Posterior vena cava (tissue), 2 donors: ENCODE measurements around the gene SIDT1. TPM values are rescaled to one million over a fixed set of nuclear protein-coding genes. Genes with fewer than 3 reads are reported as not detected.

ENCODE experiments used
- DNase-seq: peaks from one replicate; pipeline ENCODE4 v3.0.0-alpha.2; 2020; ENCODE audit warnings: low spot score
- intact Hi-C, 2 donors: fragments of 100-400 bp; cut with DNase I; formaldehyde crosslinking; loops; one replicate each; pipeline versions ENCODE4 v1.14.1 to v1.14.2; 2022 to 2023
- total RNA-seq, 2 donors: library from RNA; stranded (reverse); fragmentation: NEBNext Ultra II Directional; extraction: Animal tissue kit (Norgen Biotek cat#: 25700); gene quantifications; one replicate each; pipeline ENCODE4 v1.2.1, GENCODE V29; 2021
- donor health status: DM: yes; HTN: yes; CAD: no.
- donor health status: DM: yes; HTN: yes; CAD: no.

SIDT1 gene
- total RNA-seq, 2 donors from 2014 or later, result 1.00 to 2.1 TPM

DNA sequence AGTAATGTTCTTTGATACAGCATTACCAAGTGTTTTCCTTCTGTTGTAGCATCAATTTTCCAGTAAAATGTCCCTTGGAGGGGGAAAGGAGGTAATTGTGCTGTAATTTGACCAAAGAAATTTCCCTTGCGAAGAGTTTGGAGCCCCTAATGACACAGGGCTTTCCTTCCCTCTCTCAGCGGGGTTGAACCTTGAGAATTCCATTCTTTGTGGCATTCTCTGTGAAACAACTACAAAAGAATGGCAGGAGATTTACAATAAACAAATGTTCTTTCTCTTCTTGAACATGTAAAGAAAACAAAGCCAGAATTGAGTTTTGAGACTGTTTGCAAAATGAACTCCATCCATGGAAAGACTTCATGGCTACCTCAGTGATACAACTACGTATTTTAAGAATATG is 53.4 kb downstream of the SIDT1 start:
- intact Hi-C loops, result no loop called here
- DNase-seq, result no peak

DNA sequence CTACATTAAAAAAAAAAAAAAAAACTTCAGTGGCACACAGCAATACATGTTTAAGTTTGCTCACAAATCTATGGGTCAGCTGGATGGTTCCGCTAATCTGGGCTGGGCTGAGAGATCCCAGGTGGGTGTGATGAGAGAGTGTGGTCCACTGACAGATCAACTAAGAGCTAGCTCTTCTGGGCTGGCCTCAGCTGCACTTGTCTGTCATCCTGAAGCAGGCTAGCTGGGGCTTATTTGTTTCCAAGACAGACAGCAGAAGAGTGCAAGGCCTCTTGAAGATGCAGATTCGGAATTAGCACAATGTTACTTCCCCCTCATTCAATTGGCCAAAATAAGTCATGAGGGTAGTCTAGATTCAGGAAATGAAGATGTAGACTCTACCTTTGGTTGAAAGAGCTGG is 56.5 kb downstream of the SIDT1 start:
- no peak for DNase-seq
- intact Hi-C loops, result no loop called here

DNA sequence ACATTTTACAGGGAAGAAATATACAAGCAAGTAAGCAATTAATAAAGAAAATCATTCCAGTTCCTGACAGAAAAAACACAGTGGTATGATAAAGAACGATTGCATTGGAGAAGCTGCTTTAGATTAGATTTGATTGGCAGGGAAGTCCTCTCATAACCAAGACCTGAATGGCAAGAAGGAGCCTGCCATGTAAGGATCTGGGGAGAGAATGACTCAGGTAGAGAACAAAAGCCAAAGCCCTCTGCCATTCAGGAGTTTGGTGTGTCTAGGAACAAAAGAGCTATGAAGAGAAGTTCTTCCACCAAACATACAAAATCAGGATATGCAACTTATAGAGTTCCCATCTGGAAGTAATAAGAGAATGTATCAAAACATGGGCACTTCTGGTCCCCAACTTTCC is 57.6 kb downstream of the SIDT1 start:
- no peak for DNase-seq
- intact Hi-C loops, result no loop called here

DNA sequence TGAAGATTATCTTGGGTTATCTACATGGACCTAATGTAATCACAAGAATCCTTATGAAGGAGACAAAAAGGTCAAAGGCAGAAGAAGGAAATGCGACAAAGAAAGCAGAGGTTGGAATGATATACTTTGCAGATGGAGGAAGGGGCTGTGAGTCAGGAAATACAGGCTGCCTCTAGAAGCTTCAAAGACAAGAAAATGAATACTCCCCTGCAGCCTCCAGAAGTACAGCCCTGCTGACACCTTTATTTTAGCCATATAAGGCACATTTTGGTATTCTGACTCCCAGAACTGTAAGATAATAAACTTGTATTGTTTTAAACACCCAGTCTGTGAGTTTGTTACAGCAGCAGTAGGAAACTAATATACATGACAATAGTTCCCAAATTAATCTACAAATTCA is 58.6 kb downstream of the SIDT1 start:
- no peak for DNase-seq
- intact Hi-C loops, result no loop called here

DNA sequence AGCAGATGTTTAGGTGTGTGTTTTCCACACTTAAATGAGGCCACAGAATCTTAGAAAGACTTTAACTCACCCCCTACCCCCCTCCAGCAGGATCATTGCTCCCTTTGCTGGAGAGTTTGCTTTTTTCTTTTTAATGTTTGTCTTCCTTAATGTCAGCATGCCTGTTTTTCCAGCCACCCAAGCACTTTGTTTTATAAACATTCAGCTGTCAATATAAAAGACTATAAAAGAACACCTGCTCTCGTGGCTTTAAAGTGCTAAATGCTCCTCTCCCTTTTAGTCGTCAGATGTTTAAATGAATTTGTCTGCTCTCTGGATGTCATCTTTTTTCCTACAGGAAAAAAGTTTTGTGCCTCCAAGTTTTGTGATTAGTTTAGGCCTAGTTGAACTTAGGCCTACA is 61.7 kb downstream of the SIDT1 start:
- DNase-seq, result no peak
- intact Hi-C loops, result no loop called here

DNA sequence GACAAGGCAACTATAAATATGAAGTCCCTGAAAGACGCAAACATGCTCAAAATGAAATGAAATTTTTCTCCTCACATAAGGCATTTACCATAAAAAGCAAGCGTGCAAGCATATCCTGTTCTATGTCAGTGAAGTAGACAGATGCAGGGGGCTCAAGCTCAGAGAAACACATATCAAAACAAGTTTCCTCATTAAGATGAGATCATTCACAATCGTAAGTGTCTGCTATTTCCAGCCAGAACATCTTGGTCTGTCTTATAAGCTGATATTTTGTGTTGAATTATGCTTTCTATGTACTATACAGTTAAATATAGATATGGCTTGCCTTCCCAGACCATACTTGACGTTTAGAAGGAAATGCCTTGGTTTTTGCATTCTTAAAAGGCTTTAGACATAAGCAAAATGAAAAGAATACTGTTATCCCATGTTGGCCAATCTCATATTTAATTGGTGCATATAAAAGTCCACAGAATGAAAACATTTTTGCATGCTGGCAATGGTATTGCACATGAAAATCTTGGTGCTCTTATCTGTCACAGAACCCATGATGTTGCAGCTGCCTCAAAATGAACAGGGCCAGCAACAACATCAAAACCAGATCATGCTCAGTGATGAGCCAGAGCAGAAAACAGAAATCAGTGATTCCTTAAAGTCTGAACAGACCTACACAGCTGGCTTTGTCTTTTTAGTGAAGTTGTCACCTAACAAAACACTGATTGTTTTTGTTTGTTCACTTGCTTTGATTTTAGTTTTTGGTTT is 65.4 kb downstream of the SIDT1 start:
- intact Hi-C loops, result no loop called here
- DNase-seq, result no peak

DNA sequence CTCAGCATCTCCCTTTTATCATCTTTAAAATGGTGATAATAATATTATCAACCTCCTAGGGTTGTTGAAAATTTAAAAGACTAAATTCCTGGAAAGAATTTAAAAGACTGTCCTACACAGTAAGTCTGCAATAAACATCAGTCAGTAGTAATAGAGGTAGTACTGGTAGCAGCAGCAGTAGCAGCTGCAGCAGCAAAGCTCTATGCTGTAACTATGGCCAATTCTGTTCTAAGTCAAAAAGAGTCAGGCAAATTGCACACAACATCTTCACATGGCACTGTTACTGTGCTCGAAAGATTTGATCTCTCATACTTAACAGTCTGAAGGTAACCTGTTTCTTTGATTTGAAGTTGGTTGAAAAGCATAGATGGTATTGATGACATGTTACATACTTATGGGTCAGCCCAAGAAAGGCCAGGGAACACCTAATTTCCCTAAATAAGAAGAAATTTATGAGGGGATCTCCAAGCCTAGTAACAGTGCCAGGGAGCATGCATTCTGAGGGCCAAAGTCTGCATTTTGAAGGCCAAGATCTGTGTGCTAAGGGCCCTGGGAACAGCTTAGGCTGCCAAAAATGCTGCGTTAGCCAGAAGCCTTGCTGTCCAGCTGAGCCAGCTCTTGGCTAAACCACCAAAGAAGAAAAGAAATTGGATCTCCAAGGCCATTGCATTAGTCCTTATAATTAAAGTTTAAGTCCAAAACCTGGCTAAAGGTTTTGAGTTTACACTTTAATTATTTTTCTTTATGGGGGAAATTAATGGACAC is 68.2 kb downstream of the SIDT1 start:
- intact Hi-C loops, result no loop called here
- DNase-seq, result no peak

DNA sequence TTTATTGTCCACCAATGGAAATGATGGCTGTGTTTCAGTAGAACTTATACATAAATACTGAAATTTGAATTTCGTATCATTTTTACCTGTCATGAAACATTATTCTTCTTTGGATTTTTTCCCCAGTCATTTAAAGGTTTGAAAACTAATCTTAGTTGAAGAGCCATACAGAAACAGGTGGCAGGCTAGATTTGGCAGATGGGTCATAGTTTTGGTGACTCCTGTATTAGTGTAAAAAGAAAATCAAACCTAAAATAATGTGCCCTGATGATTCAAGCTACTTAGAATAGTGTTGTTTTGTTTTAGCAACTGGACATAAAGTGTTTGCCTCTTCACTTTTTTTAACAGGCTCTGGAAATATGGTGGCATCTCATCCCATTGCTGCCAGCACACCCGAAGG is 68.9 kb downstream of the SIDT1 start:
- no peak for DNase-seq
- intact Hi-C loops, result no loop called here

DNA sequence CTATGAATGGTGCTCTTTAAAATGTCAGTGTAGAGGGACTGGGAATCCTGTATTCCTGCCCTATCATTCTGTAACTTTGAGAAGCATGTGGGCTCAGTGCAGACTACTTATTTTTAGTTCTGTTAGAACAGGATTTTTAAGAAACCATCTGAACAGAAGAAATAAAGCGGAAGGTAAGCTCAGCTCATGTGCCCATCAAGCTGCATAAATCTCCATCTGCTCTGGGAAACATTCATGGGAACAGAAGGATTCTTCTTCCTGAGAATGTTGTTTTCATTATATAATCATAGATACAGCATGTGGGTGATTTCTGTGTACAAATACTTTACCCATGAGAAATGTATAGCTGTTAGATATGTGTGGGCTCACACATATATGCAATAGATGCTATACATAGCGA is 69.9 kb downstream of the SIDT1 start:
- DNase-seq, result no peak
- intact Hi-C loops, result no loop called here

DNA sequence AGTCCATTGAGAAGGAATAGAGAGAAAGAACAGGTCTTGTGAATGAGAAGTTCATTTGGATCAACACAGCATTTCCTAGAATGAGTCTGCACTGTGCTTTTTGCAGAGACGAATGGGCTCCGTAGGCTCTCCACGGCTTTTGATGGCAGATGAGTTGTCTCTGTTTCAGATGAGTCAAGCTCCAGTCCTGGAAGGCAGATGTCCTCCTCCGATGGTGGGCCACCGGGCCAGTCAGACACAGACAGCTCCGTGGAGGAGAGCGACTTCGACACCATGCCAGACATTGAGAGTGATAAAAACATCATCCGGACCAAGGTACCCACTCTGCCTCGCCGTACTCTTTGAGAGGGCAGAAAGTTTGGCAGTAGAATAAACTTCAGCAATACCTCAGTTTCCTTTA is 70.5 kb downstream of the SIDT1 start:
- no peak for DNase-seq
- intact Hi-C loops, result no loop called here

DNA sequence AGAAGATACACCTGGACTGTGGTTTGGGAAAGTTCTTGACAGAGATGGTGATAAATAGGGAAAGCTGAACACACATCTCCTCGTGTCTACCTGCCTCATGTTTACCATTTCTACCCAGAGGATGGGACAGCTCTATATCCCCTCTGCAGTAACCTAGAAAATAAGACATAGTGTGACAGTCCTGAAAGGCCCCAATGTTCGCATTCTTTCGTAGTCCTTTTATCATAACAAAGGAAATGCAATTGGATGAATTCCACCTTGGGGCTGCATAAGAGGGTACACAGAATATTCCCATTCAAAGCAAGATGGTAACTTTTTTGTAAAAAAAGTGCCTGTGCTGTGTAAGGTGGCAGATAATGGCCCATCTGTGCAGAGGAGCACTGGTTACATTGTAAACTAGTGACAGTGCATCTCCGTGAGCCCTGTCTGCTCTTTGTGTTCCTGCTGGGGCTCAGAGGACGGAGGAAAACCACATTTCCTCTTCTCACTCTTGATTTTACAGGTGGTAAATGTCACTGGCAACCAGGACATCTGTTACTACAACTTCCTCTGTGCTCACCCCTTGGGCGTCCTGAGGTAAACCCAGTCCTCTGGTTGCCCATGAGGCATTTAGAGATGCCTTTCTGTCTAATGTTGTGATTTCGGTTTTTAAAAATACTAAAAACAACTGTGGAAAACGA is 74.3 kb downstream of the SIDT1 start:
- intact Hi-C loops, result no loop called here
- no peak for DNase-seq

DNA sequence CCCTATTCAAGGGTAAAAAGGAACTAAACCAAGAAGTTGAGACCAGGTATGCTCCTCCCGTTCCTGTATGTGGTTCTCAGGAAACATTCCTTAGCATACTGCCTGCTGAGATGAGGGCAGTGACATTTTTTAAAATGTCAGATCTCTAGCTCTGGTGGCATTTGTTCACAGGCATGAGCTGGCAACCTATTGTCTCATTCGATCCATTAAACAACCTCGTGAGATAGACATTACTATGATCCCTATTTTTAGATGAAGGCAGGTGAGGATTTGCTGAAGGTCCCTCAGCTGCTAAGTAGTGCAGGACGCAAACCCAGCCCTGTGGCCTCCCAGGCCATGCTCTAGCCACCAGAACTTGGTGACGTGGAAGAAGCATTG is 74.9 kb downstream of the SIDT1 start:
- no peak for DNase-seq
- intact Hi-C loops, result no loop called here

DNA sequence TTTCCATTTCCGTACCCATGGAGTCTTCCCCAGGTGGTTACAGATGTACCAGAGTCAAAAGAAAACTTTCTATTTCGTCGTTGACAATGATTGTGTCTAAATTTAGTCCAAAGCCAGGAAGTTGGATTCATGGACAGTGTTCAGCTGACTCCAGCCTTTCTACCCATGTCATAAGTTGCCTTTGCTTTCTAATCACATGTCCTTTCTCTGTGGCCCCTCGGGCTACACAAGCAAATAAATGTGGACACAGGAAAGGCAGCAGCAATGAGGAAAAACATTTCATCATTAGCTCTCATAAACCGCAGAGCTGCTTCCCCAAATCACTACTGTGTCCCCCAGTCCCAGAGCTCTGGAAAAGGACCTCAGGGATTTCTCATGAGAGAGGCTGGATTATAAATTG is 82.0 kb downstream of the SIDT1 start:
- intact Hi-C loops, result no loop called here
- DNase-seq, result no peak

DNA sequence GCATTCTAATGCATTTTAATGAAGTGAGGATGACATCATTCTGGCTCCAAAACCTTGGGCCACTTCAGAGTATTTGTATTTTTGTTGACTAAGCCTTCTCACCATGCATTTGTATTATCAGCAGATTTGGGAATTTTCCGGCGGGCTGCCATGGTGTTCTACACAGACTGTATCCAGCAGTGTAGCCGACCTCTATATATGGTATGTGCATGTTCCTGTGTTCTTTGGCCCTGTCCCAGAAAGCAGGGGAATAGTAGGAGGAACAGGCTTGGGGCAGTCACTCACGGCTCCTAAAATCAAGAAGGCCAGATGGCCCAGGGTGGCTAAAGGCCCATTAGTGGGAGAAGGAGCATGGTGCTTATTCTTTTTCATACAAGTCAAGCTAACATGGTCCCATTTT is 83.6 kb downstream of the SIDT1 start:
- DNase-seq, result no peak

DNA sequence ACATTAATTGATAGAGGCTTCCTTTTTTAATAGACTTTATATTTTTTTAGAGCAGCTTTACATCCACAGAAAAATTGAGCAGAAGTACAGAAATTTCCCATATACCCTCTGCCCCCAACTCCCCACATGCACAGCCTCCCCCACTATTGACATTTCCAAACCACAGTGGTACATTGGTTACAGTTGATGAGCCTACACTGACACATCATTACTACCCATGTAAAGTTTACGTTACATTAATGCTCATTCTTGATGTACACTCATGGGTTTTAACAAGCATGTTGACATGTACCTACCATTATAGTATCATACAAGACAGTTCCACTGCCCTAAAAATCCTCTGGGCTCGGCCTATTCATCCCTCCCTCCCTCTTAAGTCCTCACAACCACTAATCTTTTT is 85.4 kb downstream of the SIDT1 start:
- intact Hi-C loops, result no loop called here
- no peak for DNase-seq

More for the DNA sequence above, 83.6 kb downstream of the SIDT1 start:
- intact Hi-C loops, result no loop called here

DNA sequence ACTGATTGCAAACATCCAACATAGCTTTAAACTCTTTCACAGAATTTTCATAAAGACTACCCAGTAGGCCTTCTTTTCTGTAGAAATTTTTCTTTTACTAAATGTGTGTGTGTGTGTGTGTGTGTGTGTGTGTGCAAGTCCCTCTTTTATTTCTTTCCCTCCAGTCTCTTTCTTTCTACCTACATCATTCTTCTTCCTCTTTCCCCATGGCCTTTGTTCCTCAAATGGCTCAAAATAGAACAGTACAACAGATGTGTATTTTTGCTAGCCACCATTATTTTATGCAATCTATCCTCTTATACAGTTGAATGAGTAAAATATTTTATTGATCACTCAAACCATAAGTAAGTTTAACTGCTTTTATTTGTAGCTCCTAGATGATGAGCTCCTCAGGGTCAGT is 87.7 kb downstream of the SIDT1 start:
- intact Hi-C loops, result loop anchor here (10.0 kb wide), 1 partner anchor 105 kb away; the partner anchor contains the start of gene SPICE1 (in 2 of the 2)
- no peak for DNase-seq

DNA sequence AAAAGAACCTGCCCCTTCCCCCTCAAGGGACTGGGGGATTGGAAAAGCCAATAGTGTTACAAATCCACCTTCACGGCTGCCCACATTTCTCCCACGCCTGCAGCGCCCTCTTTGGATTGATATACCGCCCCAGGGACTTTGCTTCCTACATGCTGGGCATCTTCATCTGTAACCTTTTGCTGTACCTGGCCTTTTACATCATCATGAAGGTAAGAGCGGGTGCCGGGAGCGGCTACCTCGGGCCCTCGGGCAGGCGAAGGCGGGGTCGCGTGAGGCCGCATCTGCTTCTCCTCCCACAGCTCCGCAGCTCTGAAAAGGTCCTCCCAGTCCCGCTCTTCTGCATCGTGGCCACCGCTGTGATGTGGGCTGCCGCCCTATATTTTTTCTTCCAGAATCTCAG is 91.0 kb downstream of the SIDT1 start:
- intact Hi-C loops, result loop anchor here (10.0 kb wide), 1 partner anchor 109 kb away; the partner anchor contains the start of gene SPICE1 (in 2 of the 2)
- DNase-seq, result no peak

DNA sequence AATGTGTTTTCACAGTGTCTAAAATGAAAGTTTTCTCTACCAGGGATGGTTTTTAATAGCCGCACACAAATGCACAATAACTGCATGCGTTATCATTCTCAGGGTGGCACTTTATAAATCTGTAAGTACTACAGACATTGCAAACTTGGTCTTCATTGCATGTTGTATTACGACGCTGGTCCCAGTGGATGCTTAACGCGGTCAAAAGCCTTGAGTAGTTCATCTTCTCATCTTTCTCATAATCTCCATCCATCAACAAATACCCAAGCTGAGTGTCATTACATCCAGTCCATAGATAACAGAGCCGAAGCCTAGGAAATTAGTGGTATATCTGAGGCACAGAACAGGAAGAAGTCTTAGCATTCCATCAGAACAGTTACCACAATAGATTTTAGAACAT is 91.5 kb downstream of the SIDT1 start:
- intact Hi-C loops, result loop anchor here (10.0 kb wide), 1 partner anchor 109 kb away; the partner anchor contains the start of gene SPICE1 (in 2 of the 2)
- no peak for DNase-seq

DNA sequence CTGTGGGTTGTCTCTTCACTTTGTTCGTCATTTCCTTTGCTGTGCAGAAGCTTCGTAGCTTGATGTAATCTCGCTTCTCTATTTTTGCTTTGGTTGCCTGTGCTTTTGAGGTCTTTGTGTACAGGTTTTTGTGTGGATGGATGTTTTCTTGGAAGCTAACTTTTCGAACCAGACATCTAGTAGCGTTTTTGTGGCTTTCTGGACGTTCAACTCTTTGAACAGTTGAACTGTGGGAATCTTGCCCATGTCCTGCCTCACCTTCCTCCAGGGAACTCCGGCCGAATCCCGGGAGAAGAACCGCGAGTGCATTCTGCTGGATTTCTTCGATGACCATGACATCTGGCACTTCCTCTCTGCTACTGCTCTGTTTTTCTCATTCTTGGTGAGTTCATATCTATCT is 93.5 kb downstream of the SIDT1 start:
- intact Hi-C loops, result loop anchor here (10.0 kb wide), 1 partner anchor 111 kb away; the partner anchor contains the start of gene SPICE1 (in 2 of the 2)
- no peak for DNase-seq
